Kidney epithelial cell (primary cell): ENCODE data around the gene GET4. TPM values are rescaled to one million over a fixed set of nuclear protein-coding genes. Genes with fewer than 3 reads are reported as not detected.
"Not testable (repeated sequence)": the region's sequence is repeated elsewhere in the genome, so short reads cannot be mapped to it uniquely, and the experiment has no call there.

Experiments used
- DNase-seq: peaks from one replicate; pipeline ENCODE4 v3.0.0-alpha.2; 2010; ENCODE audit warnings: low read depth
- H3K27me3 ChIP-seq: 2 replicates; pipeline ENCODE4 v1.6.0; 2011; ENCODE audit warnings: low read length; ENCODE audit not compliant: control insufficient read depth, insufficient read depth
- H3K36me3 ChIP-seq: 2 replicates; pipeline ENCODE4 v1.5.1; 2011; ENCODE audit warnings: low read length; ENCODE audit not compliant: control insufficient read depth, insufficient read depth
- H3K4me3 ChIP-seq: 2 replicates; pipeline ENCODE4 v1.5.1; 2011; ENCODE audit warnings: low read depth, mild to moderate bottlenecking, control low read depth, low read length
- CTCF ChIP-seq: IDR thresholded peaks from 2 replicates; pipeline ENCODE4 v1.5.1; 2011; ENCODE audit warnings: mild to moderate bottlenecking, moderate library complexity, low read length, control low read depth, inconsistent platforms; ENCODE audit not compliant: insufficient read depth, poor library complexity, severe bottlenecking
- total RNA-seq: library from RNA; depleted of rRNA; stranded (reverse); fragments of >200 nt; gene quantifications from 2 replicates; pipeline ENCODE4 v1.2.3, GENCODE V29; 2015

The GET4 gene
- total RNA-seq, 1 donor from 2014 or later, result 63.1 TPM

- DNase-seq, result no peak
- Histone ChIP-seq H3K4me3 (no peak overlapping the region), H3K36me3 (no peaks in the 10 kb centered on the region), H3K27me3 (peaks cover 32% of the 10 kb centered on the region)
- TF ChIP-seq CTCF, result no peak
These were observed 28.5 kb downstream of the GET4 start for GRCh38 chr7:904847-905246.

- no peak overlapping the region for H3K4me3 ChIP-seq
- no peak for DNase-seq
- no peaks in the 10 kb centered on the region for H3K36me3 ChIP-seq
- no peak for TF ChIP-seq CTCF
- peaks cover 41% of the 10 kb centered on the region for H3K27me3 ChIP-seq
These were observed 30.4 kb downstream of the GET4 start for GRCh38 chr7:906776-907157.

GRCh38 chr7:907158-907980 lies 31.0 kb downstream of the GET4 start:
- H3K27me3 ChIP-seq, result peaks cover 41% of the 10 kb centered on the region
- no peak overlapping the region for H3K4me3 ChIP-seq
- H3K36me3 ChIP-seq, result no peaks in the 10 kb centered on the region
- no peak for DNase-seq
- TF ChIP-seq CTCF, result no peak

- Histone ChIP-seq H3K27me3 (peaks cover 34% of the 10 kb centered on the region), H3K36me3 (no peaks in the 10 kb centered on the region), H3K4me3 (no peak overlapping the region)
- TF ChIP-seq CTCF, result no peak
- DNase-seq, result no peak
These were observed 31.8 kb downstream of the GET4 start for GRCh38 chr7:908159-908581.

- peaks cover 29% of the 10 kb centered on the region for H3K27me3 ChIP-seq
- DNase-seq, H3K36me3 ChIP-seq, H3K4me3 ChIP-seq: not testable (repeated sequence)
- peak; percentile 72 for TF ChIP-seq CTCF
These were observed 32.4 kb downstream of the GET4 start for GRCh38 chr7:908591-909357.
